ENCODE results near the gene OR8H2.
"Not testable (repeated sequence)": the region's sequence is repeated elsewhere in the genome, so short reads cannot be mapped to it uniquely, and the experiment has no call there.

OR8H2 gene

DNA sequence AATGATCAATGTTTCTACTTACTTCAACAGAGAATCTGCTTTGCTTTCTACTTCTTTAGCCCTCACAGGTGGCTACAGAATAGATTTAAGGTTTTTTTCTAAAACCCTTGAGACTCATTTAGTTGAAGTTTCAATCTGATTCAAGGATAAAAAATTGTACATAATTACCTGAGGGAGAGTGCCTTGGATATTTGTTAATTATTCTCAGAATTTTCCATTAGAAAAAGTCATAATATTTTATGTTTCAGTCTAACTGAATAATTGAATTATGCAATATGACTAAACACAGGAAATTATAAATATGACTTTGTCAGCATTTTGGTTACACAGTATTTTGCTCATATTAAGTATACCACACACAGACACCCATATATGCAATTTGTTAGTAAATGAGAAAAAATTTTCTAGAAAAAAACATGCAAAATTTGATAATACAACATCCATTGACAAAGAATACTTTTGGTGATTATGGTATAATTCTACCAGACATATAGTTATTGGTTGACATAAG, 36.7 kb downstream of the OR8H2 start, which contains the start of gene OR8J3:
Gene OR8J3 (minus strand): TSS at position 51 of the 511 bp plus-strand sequence. CDS start 2,483 bp downstream, outside the sequence.
- no peak within 1 kb of the TSS for H3K27ac ChIP-seq (ENCODE audit: low read length, poor library complexity, severe bottlenecking)
- H3K4me2 ChIP-seq (ENCODE audit: low read length, poor library complexity, severe bottlenecking), result no peak within 1 kb of the TSS
- H3K23ac ChIP-seq (ENCODE audit: low read length in 2 of 2), result no peak within 1 kb of the TSS
- no peaks in the 10 kb centered on the region for H3K36me3 ChIP-seq (ENCODE audit: control insufficient read depth in 1 of 2, insufficient read depth in 2 of 2, low read depth in 1 of 2, low read length in 2 of 2)
- no peak within 1 kb of the TSS for H3K4ac ChIP-seq (ENCODE audit: low read depth in 1 of 2, low read length in 2 of 2)
- no peak for DNase-seq
- no peak within 1 kb of the TSS for H2BK12ac ChIP-seq (ENCODE audit: low read length in 2 of 2)
- H2BK5ac ChIP-seq (ENCODE audit: low read depth, low read length, poor library complexity, severe bottlenecking), result no peak within 1 kb of the TSS
- H4K91ac ChIP-seq (ENCODE audit: low read length), result no peak within 1 kb of the TSS
- H3K18ac ChIP-seq (ENCODE audit: low read depth in 1 of 2, low read length in 2 of 2), result no peak within 1 kb of the TSS
- peaks cover 4% of the 10 kb centered on the region for H3K9me3 ChIP-seq (ENCODE audit: control insufficient read depth, low read length)
- no peaks in the 10 kb centered on the region for H3K4me1 ChIP-seq (ENCODE audit: control insufficient read depth, insufficient read depth, low read depth, low read length)
- H3K14ac ChIP-seq (ENCODE audit: low read length in 2 of 2), result no peak within 1 kb of the TSS
- no peak within 1 kb of the TSS for H2AK5ac ChIP-seq (ENCODE audit: low read length, severe bottlenecking)
- no peaks in the 10 kb centered on the region for H3K79me1 ChIP-seq (replicated peaks; ENCODE audit: low read length, poor library complexity, severe bottlenecking)
- H3K4me3 ChIP-seq (ENCODE audit: insufficient read depth in 1 of 2, low read depth in 1 of 2, low read length in 2 of 2), result no peak within 1 kb of the TSS
- H3K27me3 ChIP-seq (ENCODE audit: control insufficient read depth in 1 of 2, insufficient read depth in 1 of 2, low read length in 2 of 2), result no peaks in the 10 kb centered on the region
- no peak within 1 kb of the TSS for H3K9ac ChIP-seq (ENCODE audit: low read length)
- H2BK15ac ChIP-seq (ENCODE audit: low read depth, poor library complexity, severe bottlenecking), result no peak within 1 kb of the TSS
- no peak within 1 kb of the TSS for H4K8ac ChIP-seq (ENCODE audit: low read length)
- no peak within 1 kb of the TSS for H2AFZ ChIP-seq (ENCODE audit: low read depth, low read length)
- H2BK120ac ChIP-seq (ENCODE audit: low read depth, low read length), result no peak within 1 kb of the TSS

DNA sequence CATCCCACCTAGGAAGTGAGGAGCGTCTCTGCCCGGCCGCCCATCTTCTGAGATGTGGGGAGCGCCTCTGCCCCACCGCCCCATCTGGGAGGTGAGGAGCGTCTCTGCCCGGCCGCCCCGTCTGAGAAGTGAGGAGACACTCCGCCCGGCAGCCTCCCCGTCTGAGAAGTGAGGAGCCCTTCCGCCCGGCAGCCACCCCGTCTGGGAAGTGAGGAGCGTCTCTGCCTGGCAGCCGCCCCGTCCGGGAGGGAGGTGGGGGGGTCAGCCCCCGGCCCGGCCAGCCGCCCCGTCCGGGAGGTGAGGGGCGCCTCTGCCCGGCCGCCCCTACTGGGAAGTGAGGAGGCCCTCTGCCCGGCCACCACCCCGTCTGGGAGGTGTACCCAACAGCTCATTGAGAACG, 40.2 kb downstream of the OR8H2 start:
- H3K4me1 ChIP-seq (ENCODE audit: control insufficient read depth, insufficient read depth, low read depth, low read length); H3K4me2 ChIP-seq (ENCODE audit: low read length, poor library complexity, severe bottlenecking); H2AK5ac ChIP-seq (ENCODE audit: low read length, severe bottlenecking); H2BK5ac ChIP-seq (ENCODE audit: low read depth, low read length, poor library complexity, severe bottlenecking); H3K36me3 ChIP-seq (ENCODE audit: control insufficient read depth in 1 of 2, insufficient read depth in 2 of 2, low read depth in 1 of 2, low read length in 2 of 2); H4K91ac ChIP-seq (ENCODE audit: low read length); H2AFZ ChIP-seq (ENCODE audit: low read depth, low read length); H3K27ac ChIP-seq (ENCODE audit: low read length, poor library complexity, severe bottlenecking); H3K14ac ChIP-seq (ENCODE audit: low read length in 2 of 2); H3K23ac ChIP-seq (ENCODE audit: low read length in 2 of 2); H3K4ac ChIP-seq (ENCODE audit: low read depth in 1 of 2, low read length in 2 of 2); DNase-seq; H2BK15ac ChIP-seq (ENCODE audit: low read depth, poor library complexity, severe bottlenecking); H4K8ac ChIP-seq (ENCODE audit: low read length); H3K4me3 ChIP-seq (ENCODE audit: insufficient read depth in 1 of 2, low read depth in 1 of 2, low read length in 2 of 2); H3K79me1 ChIP-seq (replicated peaks; ENCODE audit: low read length, poor library complexity, severe bottlenecking); H2BK12ac ChIP-seq (ENCODE audit: low read length in 2 of 2); H3K27me3 ChIP-seq (ENCODE audit: control insufficient read depth in 1 of 2, insufficient read depth in 1 of 2, low read length in 2 of 2); H3K18ac ChIP-seq (ENCODE audit: low read depth in 1 of 2, low read length in 2 of 2); H3K9ac ChIP-seq (ENCODE audit: low read length); H2BK120ac ChIP-seq (ENCODE audit: low read depth, low read length): not testable (repeated sequence)
- H3K9me3 ChIP-seq (ENCODE audit: control insufficient read depth, low read length), result peaks cover 10% of the 10 kb centered on the region
- 100% methylated on average over 3 of the region's 30 CpGs for WGBS

DNA sequence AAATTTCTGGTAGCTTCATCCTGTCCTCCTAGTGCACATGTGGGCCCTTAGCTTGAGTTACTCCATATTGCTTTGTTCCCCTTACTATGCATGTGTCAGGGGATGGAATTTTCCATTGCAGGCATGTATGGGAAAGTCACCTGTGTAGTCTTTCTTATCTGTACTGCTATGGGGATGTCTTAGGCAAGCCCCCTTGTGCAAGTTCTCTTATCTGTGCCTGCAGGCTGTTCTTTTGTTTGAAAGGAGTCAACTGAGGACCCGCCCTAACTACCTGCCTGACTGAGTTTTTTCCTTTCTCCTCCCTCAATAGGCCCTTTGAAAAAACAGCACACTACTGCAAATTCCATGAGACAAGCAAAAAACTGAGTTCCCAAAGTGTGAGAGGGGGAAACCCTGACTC, 47.9 kb downstream of the OR8H2 start:
- H3K23ac ChIP-seq (ENCODE audit: low read length in 2 of 2), result no peak overlapping the region
- H3K79me1 ChIP-seq (replicated peaks; ENCODE audit: low read length, poor library complexity, severe bottlenecking), result no peaks in the 10 kb centered on the region
- no peak overlapping the region for H3K18ac ChIP-seq (ENCODE audit: low read depth in 1 of 2, low read length in 2 of 2)
- H3K4ac ChIP-seq (ENCODE audit: low read depth in 1 of 2, low read length in 2 of 2), result no peak overlapping the region
- DNase-seq, result no peak
- no peaks in the 10 kb centered on the region for H3K4me1 ChIP-seq (ENCODE audit: control insufficient read depth, insufficient read depth, low read depth, low read length)
- no peak overlapping the region for H2BK120ac ChIP-seq (ENCODE audit: low read depth, low read length)
- H2BK5ac ChIP-seq (ENCODE audit: low read depth, low read length, poor library complexity, severe bottlenecking), result no peak overlapping the region
- H3K4me3 ChIP-seq (ENCODE audit: insufficient read depth in 1 of 2, low read depth in 1 of 2, low read length in 2 of 2), result no peak overlapping the region
- H4K91ac ChIP-seq (ENCODE audit: low read length), result no peak overlapping the region
- H2BK15ac ChIP-seq (ENCODE audit: low read depth, poor library complexity, severe bottlenecking), result no peak overlapping the region
- H2AK5ac ChIP-seq (ENCODE audit: low read length, severe bottlenecking), result no peak overlapping the region
- peaks cover 35% of the 10 kb centered on the region for H3K9me3 ChIP-seq (ENCODE audit: control insufficient read depth, low read length)
- H4K8ac ChIP-seq (ENCODE audit: low read length), result no peak overlapping the region
- no peaks in the 10 kb centered on the region for H3K27me3 ChIP-seq (ENCODE audit: control insufficient read depth in 1 of 2, insufficient read depth in 1 of 2, low read length in 2 of 2)
- H3K27ac ChIP-seq (ENCODE audit: low read length, poor library complexity, severe bottlenecking), result no peak overlapping the region
- no peak overlapping the region for H3K14ac ChIP-seq (ENCODE audit: low read length in 2 of 2)
- no peak overlapping the region for H3K9ac ChIP-seq (ENCODE audit: low read length)
- H3K4me2 ChIP-seq (ENCODE audit: low read length, poor library complexity, severe bottlenecking), result no peak overlapping the region
- no peak overlapping the region for H2AFZ ChIP-seq (ENCODE audit: low read depth, low read length)
- H3K36me3 ChIP-seq (ENCODE audit: control insufficient read depth in 1 of 2, insufficient read depth in 2 of 2, low read depth in 1 of 2, low read length in 2 of 2), result no peaks in the 10 kb centered on the region
- no peak overlapping the region for H2BK12ac ChIP-seq (ENCODE audit: low read length in 2 of 2)
- 29% methylated on average over 1 of the region's 1 CpG for WGBS

DNA sequence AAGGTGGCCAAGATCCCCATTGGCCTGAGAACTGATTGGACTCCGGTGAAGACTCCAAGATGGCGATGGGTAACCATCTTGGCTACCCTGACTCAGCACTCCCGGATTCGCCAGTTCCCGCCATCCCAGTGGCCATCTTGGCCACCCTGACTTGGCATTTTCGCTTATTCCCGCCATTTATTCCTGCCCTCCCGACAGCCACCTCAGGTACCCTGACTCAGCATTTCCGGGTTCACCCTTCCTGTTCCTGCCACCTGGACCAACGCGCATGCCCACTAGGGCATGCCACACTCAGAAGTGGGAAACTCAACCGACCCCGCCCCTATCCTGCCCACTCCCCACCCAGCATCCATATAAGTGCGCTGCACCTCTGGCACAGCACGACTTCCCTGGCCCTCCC, 48.8 kb downstream of the OR8H2 start:
- no peak overlapping the region for H3K18ac ChIP-seq (ENCODE audit: low read depth in 1 of 2, low read length in 2 of 2)
- no peak overlapping the region for H3K4me3 ChIP-seq (ENCODE audit: insufficient read depth in 1 of 2, low read depth in 1 of 2, low read length in 2 of 2)
- peaks cover 36% of the 10 kb centered on the region for H3K9me3 ChIP-seq (ENCODE audit: control insufficient read depth, low read length)
- no peaks in the 10 kb centered on the region for H3K79me1 ChIP-seq (replicated peaks; ENCODE audit: low read length, poor library complexity, severe bottlenecking)
- H3K36me3 ChIP-seq (ENCODE audit: control insufficient read depth in 1 of 2, insufficient read depth in 2 of 2, low read depth in 1 of 2, low read length in 2 of 2), result no peaks in the 10 kb centered on the region
- H2AFZ ChIP-seq (ENCODE audit: low read depth, low read length), result no peak overlapping the region
- H3K23ac ChIP-seq (ENCODE audit: low read length in 2 of 2), result no peak overlapping the region
- H3K27me3 ChIP-seq (ENCODE audit: control insufficient read depth in 1 of 2, insufficient read depth in 1 of 2, low read length in 2 of 2), result no peaks in the 10 kb centered on the region
- no peak overlapping the region for H2BK5ac ChIP-seq (ENCODE audit: low read depth, low read length, poor library complexity, severe bottlenecking)
- H3K4me1 ChIP-seq (ENCODE audit: control insufficient read depth, insufficient read depth, low read depth, low read length), result no peaks in the 10 kb centered on the region
- H4K8ac ChIP-seq (ENCODE audit: low read length), result no peak overlapping the region
- no peak overlapping the region for H3K9ac ChIP-seq (ENCODE audit: low read length)
- no peak overlapping the region for H3K4me2 ChIP-seq (ENCODE audit: low read length, poor library complexity, severe bottlenecking)
- no peak overlapping the region for H2BK120ac ChIP-seq (ENCODE audit: low read depth, low read length)
- no peak overlapping the region for H3K14ac ChIP-seq (ENCODE audit: low read length in 2 of 2)
- no peak for DNase-seq
- no peak overlapping the region for H2BK15ac ChIP-seq (ENCODE audit: low read depth, poor library complexity, severe bottlenecking)
- 87% methylated on average over 15 of the region's 15 CpGs for WGBS
- no peak overlapping the region for H2AK5ac ChIP-seq (ENCODE audit: low read length, severe bottlenecking)
- no peak overlapping the region for H2BK12ac ChIP-seq (ENCODE audit: low read length in 2 of 2)
- no peak overlapping the region for H3K27ac ChIP-seq (ENCODE audit: low read length, poor library complexity, severe bottlenecking)
- H4K91ac ChIP-seq (ENCODE audit: low read length), result no peak overlapping the region
- no peak overlapping the region for H3K4ac ChIP-seq (ENCODE audit: low read depth in 1 of 2, low read length in 2 of 2)
